ENCODE data around the gene GOLGA5. TPM values are rescaled to one million over a fixed set of nuclear protein-coding genes. Genes with fewer than 3 reads are reported as not detected.
"Not testable (repeated sequence)": the region's sequence is repeated elsewhere in the genome, so short reads cannot be mapped to it uniquely, and the experiment has no call there.

The GOLGA5 gene
- total RNA-seq, 2 donors from 2014 or later, result 21.8 to 27.8 TPM

GRCh38 chr14:92756446-92756845, 37.7 kb upstream of the GOLGA5 start:
- Histone ChIP-seq H3K4me1 (no peaks in the 10 kb centered on the region), H3K27me3 (no peaks in the 10 kb centered on the region), H3K4me3 (no peak overlapping the region), H3K9me3 (no peaks in the 10 kb centered on the region), H3K36me3 (replicated peaks in 1 of 2; ENCODE audit: insufficient read depth in 1 of 2, low read depth in 2 of 2) (no peaks in the 10 kb centered on the region), H3K27ac (no peak overlapping the region)
- intact Hi-C loops (cut with DNase I), result no loop called here
- ATAC-seq (no peak), DNase-seq (no peak)
- WGBS, 2 donors, result 62 to 69% methylated on average over 4 of the region's 4 CpGs
- TF ChIP-seq POLR2A (IDR thresholded peaks at IDR 0.05) (no peak), CTCF (IDR thresholded peaks at IDR 0.05) (no peak)

- DNase-seq, result no peak
Observed at GRCh38 chr14:92759300-92759678, 34.8 kb upstream of the GOLGA5 start.

GRCh38 chr14:92759679-92760523, 34.2 kb upstream of the GOLGA5 start:
- no peaks in the 10 kb centered on the region for H3K9me3 ChIP-seq
- intact Hi-C loops (cut with DNase I), result no loop called here
- H3K36me3 ChIP-seq (replicated peaks in 1 of 2; ENCODE audit: insufficient read depth in 1 of 2, low read depth in 2 of 2), result no peaks in the 10 kb centered on the region
- WGBS, 2 donors, result 78 to 82% methylated on average over 12 of the region's 12 CpGs
- TF ChIP-seq CTCF (IDR thresholded peaks at IDR 0.05) (no peak), POLR2A (IDR thresholded peaks at IDR 0.05) (no peak)
- H3K27me3 ChIP-seq, result no peaks in the 10 kb centered on the region
- H3K4me3 ChIP-seq, result no peak overlapping the region
- no peak overlapping the region for H3K27ac ChIP-seq
- no peak for DNase-seq
- no peaks in the 10 kb centered on the region for H3K4me1 ChIP-seq
- no peak for ATAC-seq

More at GRCh38 chr14:92759300-92759678, 34.8 kb upstream of the GOLGA5 start:
- Histone ChIP-seq H3K27ac (no peak overlapping the region), H3K4me1 (no peaks in the 10 kb centered on the region), H3K9me3 (no peaks in the 10 kb centered on the region), H3K27me3 (no peaks in the 10 kb centered on the region), H3K36me3 (replicated peaks in 1 of 2; ENCODE audit: insufficient read depth in 1 of 2, low read depth in 2 of 2) (no peaks in the 10 kb centered on the region), H3K4me3 (no peak overlapping the region)
- ATAC-seq, result no peak
- intact Hi-C loops (cut with DNase I), result no loop called here
- 59 to 63% methylated on average over 4 of the region's 4 CpGs for WGBS, 2 donors
- TF ChIP-seq CTCF (IDR thresholded peaks at IDR 0.05), result no peak

- intact Hi-C loops (cut with DNase I), result no loop called here
- no peak for DNase-seq
- H3K9me3 ChIP-seq, result no peaks in the 10 kb centered on the region
- TF ChIP-seq POLR2A (IDR thresholded peaks at IDR 0.05) (no peak), CTCF (IDR thresholded peaks at IDR 0.05) (no peak)
- ATAC-seq, result no peak
- H3K36me3 ChIP-seq (replicated peaks in 1 of 2; ENCODE audit: insufficient read depth in 1 of 2, low read depth in 2 of 2), result no peaks in the 10 kb centered on the region
- H3K27ac ChIP-seq, result no peak overlapping the region
- 70 to 78% methylated on average over 7 of the region's 7 CpGs for WGBS, 2 donors
- H3K27me3 ChIP-seq, result no peaks in the 10 kb centered on the region
- H3K4me1 ChIP-seq, result no peaks in the 10 kb centered on the region
- no peak overlapping the region for H3K4me3 ChIP-seq
Observed at GRCh38 chr14:92760524-92760805, 33.6 kb upstream of the GOLGA5 start.

- DNase-seq, result not testable (repeated sequence)
Observed at GRCh38 chr14:92763666-92764631, 30.2 kb upstream of the GOLGA5 start.

GRCh38 chr14:92768236-92768635, 25.9 kb upstream of the GOLGA5 start:
- H3K36me3 ChIP-seq (replicated peaks in 1 of 2; ENCODE audit: insufficient read depth in 1 of 2, low read depth in 2 of 2); H3K9me3 ChIP-seq; H3K4me3 ChIP-seq; intact Hi-C loops (cut with DNase I); H3K4me1 ChIP-seq; H3K27me3 ChIP-seq; H3K27ac ChIP-seq: not testable (repeated sequence)
- 50% methylated on average over 1 of the region's 1 CpG; no CpG with 5 or more reads in 1 of the 2 donors for WGBS, 2 donors
- ATAC-seq (peak; percentile 42), DNase-seq (peak in 1 of 4 donors; percentile 34)

More at GRCh38 chr14:92763666-92764631, 30.2 kb upstream of the GOLGA5 start:
- H3K9me3 ChIP-seq; intact Hi-C loops (cut with DNase I); H3K4me1 ChIP-seq; H3K36me3 ChIP-seq (replicated peaks in 1 of 2; ENCODE audit: insufficient read depth in 1 of 2, low read depth in 2 of 2); H3K27ac ChIP-seq; H3K4me3 ChIP-seq; H3K27me3 ChIP-seq; ATAC-seq: not testable (repeated sequence)
- WGBS, 2 donors, result 36 to 81% methylated on average over 2 to 4 of the region's 5 CpGs
